NCI-H1436 (cell line): ENCODE data around the gene WASF2.

ENCODE experiments used
- DNase-seq: peaks from one replicate; lab custom pipeline; 2025; lab: John Stamatoyannopoulos, UW

WASF2 gene

GRCh38 chr1:27374362-27375086 lies 115.4 kb downstream of the WASF2 start, which contains the start of gene FCN3:
TSS of gene FCN3 (minus strand) at chr1:27374824. CDS start at chr1:27374818, 6 bp downstream.
- DNase-seq = no peak

GRCh38 chr1:27372808-27373690 lies 116.9 kb downstream of the WASF2 start:
- no peak for DNase-seq

GRCh38 chr1:27372022-27372807 lies 117.8 kb downstream of the WASF2 start:
- DNase-seq = no peak

GRCh38 chr1:27368869-27369582 lies 120.9 kb downstream of the WASF2 start:
- DNase-seq = no peak

GRCh38 chr1:27367160-27367650 lies 122.8 kb downstream of the WASF2 start:
- peak; percentile 53 for DNase-seq

- DNase-seq = peak; percentile 70
Measured at GRCh38 chr1:27366411-27367159, 123.4 kb downstream of the WASF2 start, which contains the start of gene MAP3K6. TSS of gene MAP3K6 (minus strand) at chr1:27366961. CDS start at chr1:27366597, 364 bp downstream.

GRCh38 chr1:27366113-27366410 lies 123.9 kb downstream of the WASF2 start:
- DNase-seq = peak; percentile 55

- peak; percentile 82 for DNase-seq
Measured at GRCh38 chr1:27365372-27366112, 124.4 kb downstream of the WASF2 start.

GRCh38 chr1:27364696-27365371 lies 125.1 kb downstream of the WASF2 start:
- DNase-seq = no peak

GRCh38 chr1:27363766-27364695 lies 125.9 kb downstream of the WASF2 start:
- no peak for DNase-seq

GRCh38 chr1:27361553-27361952 lies 128.4 kb downstream of the WASF2 start:
- no peak for DNase-seq

- no peak for DNase-seq
Measured at GRCh38 chr1:27361044-27361402, 128.9 kb downstream of the WASF2 start.

GRCh38 chr1:27360159-27361043 lies 129.6 kb downstream of the WASF2 start:
- DNase-seq = no peak

- no peak for DNase-seq
Measured at GRCh38 chr1:27359822-27360158, 130.2 kb downstream of the WASF2 start.

GRCh38 chr1:27358928-27359313 lies 131.0 kb downstream of the WASF2 start:
- DNase-seq = no peak

- DNase-seq = no peak
Measured at GRCh38 chr1:27358038-27358927, 131.7 kb downstream of the WASF2 start.
